ELF-1 (cell line): ENCODE measurements around the gene HIVEP3.

Source experiments
- DNase-seq: peaks from one replicate; pipeline ENCODE4 v3.0.0-alpha.2; 2016; ENCODE audit warnings: low read depth, low spot score

Gene HIVEP3

GRCh38 chr1:41468122-41468762, 450.5 kb downstream of the HIVEP3 start:
- no peak for DNase-seq

GRCh38 chr1:41467673-41468072, 451.0 kb downstream of the HIVEP3 start:
- DNase-seq: no peak

GRCh38 chr1:41466146-41466545, 452.6 kb downstream of the HIVEP3 start:
- DNase-seq: no peak

GRCh38 chr1:41465741-41466140, 453.0 kb downstream of the HIVEP3 start:
- no peak for DNase-seq

- no peak for DNase-seq
Observed at GRCh38 chr1:41464885-41465284, 453.8 kb downstream of the HIVEP3 start.

GRCh38 chr1:41463516-41463915, 455.2 kb downstream of the HIVEP3 start:
- DNase-seq: no peak

- no peak for DNase-seq
Observed at GRCh38 chr1:41462680-41463004, 456.1 kb downstream of the HIVEP3 start.

GRCh38 chr1:41461790-41462679, 456.7 kb downstream of the HIVEP3 start:
- DNase-seq: no peak

GRCh38 chr1:41456847-41457540, 461.7 kb downstream of the HIVEP3 start:
- no peak for DNase-seq
